GM21619 (cell line): ENCODE measurements around the gene BICRAL.
"Not testable (repeated sequence)": the region's sequence is repeated elsewhere in the genome, so short reads cannot be mapped to it uniquely, and the experiment has no call there.

ENCODE experiments used
- ATAC-seq: cut with Tn5 transposase; IDR thresholded peaks from one replicate; pipeline ENCODE4 v1.9.1; 2021; ENCODE audit not compliant: unreplicated experiment

The BICRAL gene

DNA sequence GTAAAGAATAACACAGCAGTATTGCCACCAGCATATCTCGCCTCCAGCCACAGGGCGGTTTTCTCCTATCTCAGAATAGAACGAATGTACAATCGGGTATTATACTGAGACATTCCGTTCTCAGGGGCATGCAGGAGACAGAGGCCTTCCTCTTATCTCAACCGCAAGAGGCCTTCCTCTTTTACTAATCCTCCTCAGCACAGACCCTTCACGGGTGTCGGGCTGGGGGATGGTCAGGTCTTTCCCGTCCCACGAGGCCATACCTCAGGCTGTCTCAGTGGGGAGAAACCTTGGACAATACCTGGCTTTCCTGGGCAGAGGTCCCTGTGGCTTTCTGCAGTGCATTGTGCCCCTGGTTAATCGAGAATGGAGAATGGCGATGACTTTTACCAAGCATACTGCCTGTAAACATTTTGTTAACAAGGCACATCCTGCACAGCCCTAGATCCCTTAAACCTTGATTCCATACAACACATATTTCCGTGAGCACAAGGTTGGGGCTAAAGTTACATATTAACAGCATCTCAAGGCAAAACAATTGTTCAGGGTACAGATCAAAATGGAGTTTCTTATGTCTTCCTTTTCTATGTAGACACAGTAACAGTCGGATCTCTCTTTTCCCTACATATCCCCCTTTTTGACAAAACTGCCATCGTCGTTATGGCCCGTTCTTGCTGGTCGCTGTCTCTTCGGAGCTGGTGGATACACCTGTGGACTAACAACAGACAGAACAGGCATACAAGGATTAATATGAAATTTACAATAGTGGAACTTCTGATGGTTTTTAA is 112.4 kb downstream of the BICRAL start:
- not testable (repeated sequence) for ATAC-seq

DNA sequence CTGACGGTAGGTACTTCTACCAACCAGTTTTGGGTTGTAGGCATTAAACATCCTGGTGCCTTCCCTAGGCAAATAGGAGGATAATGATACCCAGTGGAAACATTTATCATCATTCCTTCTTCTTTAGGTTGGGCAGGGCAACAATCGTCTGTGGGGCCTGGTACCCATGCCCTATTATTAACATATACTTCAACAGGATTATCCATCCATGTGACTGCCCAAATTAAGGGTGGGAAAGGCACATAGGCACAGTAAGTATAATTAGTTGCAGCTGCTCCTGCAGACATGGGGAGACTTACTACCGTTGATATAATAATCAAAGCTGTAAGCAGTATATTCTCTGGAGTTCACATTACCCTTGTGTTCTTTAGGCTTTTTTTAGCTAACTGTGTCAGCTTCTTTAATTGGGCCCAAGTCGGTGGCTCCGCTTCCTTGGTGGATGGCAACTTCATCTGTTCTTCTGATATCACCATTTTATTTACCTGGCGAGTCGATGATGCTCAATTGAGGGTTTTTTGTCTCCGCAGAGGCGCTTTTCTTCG is 114.4 kb downstream of the BICRAL start:
- no peak for ATAC-seq

DNA sequence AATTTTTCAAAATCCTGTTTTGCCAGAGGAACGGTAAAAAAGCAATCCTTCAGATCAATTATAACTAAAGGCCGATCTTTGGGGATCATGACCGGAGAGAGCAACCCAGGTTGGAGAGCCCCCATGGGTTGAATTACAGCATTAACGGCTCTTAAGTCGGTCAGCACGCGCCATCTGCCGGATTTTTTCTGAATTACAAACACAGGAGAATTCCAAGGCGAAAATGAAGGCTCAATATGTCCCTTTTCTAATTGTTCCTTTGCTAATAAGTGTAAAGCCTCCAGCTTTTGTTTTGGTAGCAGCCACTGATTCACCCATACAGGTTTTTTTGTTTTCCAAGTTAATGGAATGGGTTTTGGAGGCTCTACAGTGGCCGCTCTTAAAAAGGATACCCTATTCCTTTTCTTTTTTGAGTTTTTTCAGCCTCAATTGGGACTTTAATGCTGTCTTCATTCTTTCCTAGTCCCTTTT is 117.1 kb downstream of the BICRAL start:
- no peak for ATAC-seq

DNA sequence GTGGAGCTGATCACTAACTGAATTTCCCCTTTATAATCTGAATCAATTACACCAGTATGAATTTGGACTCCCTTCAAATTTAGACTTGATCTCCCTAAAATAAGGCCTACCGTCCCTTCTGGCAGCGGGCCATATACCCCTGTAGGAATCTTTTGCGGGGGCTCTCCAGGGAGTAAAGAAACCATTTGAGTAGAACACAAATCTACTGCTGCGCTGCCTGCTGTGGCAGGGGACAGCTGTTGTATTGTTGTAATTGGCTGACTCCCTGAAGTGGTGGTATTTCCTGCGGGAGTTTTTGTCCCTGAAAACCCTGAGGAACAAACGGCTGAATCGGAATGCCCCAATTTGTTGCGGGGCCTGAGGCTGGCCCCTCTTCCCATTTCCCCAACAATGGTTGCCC is 118.0 kb downstream of the BICRAL start:
- no peak for ATAC-seq

DNA sequence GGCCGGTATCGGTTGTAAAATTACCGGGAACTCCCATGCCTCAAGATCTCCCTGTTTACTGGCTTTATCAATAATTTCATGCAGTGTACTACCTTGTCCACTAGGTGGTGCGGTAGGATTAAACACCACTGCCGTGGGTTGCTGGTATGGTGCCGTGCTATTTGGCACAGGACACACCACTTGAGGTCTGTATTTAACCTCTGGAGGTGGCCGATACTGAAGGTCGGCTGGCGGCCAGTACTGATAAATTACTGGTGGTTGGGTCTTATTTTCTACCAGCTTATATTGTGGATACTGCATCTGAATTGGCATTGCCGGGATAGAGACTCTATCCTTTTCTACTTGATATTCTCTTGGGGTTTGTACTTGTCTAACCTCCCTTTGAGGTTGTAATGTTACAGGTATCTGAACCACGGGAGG is 119.7 kb downstream of the BICRAL start:
- ATAC-seq: peak; percentile 60

DNA sequence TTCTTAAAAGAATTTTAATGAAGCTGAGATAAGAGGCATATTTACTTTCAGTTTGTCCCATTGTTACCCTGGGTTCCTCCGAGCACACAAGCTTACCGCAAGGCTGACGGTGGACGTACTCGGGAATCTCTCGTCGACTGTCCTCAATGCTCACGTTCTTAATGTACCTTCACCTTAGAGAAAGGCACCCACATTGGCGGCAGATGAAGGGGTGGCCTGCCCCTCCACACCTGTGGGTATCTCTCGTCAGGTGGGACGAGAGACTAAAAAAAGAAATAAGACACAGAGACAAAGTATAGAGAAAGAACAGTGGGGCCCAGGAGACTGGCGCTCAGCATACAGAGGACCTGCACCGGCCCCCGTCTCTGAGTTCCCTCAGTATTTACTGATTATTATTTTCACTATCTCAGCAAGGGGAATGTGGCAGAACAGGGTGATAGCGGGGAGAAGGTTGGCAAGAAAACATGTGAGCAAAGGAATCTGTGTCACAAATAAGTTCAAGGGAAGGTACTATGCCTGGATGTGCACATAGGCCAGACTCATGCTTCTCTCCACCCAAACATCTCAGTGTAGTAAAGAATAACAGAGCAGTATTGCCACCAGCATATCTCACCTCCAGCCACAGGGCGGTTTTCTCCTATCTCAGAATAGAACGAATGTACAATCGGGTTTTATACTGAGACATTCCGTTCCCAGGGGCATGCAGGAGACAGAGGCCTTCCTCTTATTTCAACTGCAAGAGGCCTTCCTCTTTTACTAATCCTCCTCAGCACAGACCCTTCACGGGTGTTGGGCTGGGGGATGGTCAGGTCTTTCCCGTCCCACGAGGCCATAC is 120.8 kb downstream of the BICRAL start:
- not testable (repeated sequence) for ATAC-seq

DNA sequence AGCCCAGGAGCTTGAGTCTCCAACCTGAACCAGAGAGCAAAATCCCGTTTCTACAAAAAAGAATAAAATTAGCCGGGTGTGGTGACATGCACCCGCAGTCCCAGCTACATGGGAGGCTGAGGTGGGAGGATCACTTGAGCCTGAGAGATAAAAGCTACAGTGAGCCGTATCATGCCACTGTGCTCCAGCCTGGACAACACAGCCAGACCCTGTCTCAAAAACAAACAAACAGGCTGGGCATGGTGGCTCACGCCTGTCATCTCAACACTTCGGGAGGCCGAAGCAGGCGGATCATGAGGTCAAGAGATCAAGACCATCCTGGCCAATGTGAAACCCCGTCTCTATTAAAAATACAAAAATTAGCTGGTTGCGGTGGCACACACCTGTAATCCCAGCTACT is 122.6 kb downstream of the BICRAL start:
- no peak for ATAC-seq

DNA sequence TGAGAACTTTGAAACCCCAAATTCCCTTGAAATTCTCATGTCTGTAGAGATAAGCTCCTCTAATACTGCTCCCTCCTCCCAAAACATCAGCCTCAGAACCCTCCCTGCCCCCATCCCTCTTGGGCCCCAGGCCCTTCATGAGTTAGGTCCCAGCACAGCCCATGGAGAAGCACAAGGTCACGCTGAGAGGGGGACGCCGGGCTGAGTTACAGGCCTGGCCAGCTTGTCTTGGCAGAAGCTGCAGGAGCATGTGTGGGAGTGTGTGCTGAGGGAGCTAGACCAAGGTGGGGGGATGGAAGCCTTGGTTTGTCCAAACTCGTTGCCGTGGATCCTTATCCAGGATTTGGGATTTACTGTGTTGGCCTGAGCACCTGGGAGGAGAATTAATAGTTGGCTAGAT is 125.5 kb downstream of the BICRAL start:
- no peak for ATAC-seq

DNA sequence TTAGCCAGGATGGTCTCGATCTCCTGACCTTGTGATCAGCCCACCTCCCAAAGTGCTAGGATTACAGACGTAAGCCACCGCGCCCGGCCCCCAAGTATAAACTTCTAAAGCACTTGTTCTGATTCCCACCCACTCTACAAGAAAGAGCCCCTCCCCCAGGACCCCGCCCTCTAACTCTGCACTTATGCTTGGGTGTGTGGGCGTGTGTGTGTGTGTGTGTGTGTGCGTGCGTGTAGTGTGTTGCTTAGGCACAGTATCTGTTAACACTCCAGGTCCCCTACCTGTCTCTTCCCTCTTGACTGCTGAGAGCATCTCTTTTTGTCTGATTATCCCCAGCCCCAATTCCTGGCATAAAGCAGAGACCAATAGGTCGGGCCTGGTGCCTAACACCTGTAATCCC is 128.0 kb downstream of the BICRAL start:
- no peak for ATAC-seq

DNA sequence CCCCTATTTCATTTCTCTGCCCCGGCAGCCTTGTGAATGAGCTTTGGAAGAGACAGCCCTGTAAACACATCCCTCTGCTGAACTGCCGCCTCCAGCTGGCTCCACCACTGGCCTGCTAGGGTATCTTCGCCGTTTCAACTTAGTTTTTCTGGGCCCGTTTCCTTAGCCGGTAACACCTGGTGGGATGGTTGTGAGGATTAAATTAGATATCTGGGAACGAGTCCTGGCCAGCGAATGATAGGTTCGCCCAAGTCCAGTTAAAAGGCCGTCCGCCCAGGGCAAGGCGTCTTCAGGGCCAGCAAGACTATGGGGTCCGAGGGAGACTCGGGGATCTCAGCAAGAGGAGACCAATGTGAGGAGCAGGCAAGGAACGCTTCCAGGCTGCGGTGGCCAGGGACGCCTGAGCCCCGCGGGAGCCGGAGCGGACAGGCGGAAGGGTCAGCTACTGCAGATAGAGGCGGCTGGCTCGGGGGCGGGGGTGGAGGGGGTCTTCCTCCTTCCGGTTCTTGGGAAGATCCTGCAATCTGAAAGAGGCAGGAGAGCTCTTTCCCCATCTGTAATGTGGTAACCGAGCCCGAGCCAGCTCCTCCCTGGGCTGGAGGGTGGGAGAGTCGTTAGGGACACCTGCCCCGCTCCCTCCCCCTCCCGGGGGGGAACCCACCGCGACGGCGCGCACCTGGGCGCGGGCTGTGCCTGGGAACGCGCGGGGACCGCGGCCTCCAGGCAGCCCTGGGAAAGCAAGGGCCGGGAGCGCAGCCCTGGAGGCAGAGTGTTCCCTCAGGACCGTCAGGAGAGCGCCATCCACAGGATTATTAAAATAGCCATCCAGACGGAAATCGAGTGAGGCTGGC is 129.5 kb downstream of the BICRAL start:
- no peak for ATAC-seq

DNA sequence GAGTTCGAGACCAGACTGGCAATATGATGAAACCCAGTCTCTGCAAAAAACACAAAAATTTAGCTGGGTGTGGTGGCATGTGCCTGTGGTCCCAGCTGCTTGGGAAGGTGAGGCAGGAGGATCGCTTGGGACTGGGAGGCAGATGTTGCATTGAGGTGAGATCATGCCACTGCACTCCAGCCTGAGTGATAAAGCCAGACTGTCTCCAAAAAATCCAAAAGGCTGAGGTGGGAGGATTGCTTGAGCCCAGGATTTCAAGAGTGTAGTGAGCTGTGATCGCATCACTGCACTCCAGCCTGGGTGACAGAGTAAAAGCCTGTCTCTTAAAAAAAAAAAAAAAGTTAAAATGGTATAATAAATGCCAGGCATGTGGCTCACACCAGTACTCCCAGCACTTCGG is 132.7 kb downstream of the BICRAL start:
- no peak for ATAC-seq

DNA sequence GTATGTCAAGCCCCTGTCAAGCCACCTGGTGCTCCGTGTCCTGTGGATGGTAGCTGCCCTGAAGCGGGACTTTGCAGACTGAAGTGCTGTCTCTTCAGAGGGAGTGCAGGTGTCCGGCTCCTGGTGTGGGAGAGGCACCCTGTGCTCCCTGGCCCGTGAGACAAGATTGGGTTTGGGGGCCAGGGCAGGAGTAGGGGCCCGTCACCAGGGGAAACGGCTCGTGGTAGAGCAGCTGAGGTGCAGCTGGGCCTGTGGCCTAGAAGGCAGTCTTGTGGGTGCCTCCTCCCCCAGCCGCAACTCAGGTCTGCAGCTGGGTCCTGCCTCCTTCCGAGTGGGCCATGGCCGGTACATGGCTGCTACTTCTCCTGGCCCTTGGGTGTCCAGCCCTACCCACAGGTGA is 133.9 kb downstream of the BICRAL start, which contains the start of gene PTCRA:
PTCRA (plus strand) TSS at position 322 of the 400 bp plus-strand sequence; CDS start at position 339, 17 bp downstream.
- no peak for ATAC-seq

DNA sequence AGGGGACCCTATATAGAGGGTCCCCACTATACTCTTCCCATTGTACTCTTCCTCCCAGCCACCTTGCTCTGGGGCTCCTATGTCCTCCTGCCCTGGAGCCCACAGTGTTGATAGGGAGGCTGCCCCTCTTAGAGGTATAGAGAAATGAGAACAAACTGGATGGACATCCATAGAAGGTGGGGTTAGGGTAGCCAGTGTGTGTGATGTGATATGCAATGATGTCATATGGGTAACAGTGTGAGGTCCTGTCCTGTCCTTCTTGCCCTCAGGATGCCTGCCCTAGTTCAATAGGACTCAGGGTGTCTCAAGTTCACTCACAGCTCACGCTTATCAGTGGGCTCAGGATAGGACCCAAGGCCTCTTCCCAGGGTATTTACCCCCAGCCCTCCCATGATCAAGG is 134.4 kb downstream of the BICRAL start:
- ATAC-seq: no peak
